C4-2B (cell line): ENCODE measurements around the gene JAGN1.

Source experiments
- H3K27ac ChIP-seq: fragments of 450-650 bp; 2 replicates; pipeline ENCODE4 v1.5.1; 2017
- ZFX ChIP-seq: fragments of 450-650 bp; IDR thresholded peaks from 2 replicates; pipeline ENCODE4 v1.6.1; 2017
- TF ChIP-seq, protein P1 (sequence below): fragments of 450-650 bp; conservative IDR thresholded peaks from 2 replicates; pipeline ENCODE4 v1.5.1; 2017; ENCODE audit warnings: mild to moderate bottlenecking

JAGN1 gene

DNA sequence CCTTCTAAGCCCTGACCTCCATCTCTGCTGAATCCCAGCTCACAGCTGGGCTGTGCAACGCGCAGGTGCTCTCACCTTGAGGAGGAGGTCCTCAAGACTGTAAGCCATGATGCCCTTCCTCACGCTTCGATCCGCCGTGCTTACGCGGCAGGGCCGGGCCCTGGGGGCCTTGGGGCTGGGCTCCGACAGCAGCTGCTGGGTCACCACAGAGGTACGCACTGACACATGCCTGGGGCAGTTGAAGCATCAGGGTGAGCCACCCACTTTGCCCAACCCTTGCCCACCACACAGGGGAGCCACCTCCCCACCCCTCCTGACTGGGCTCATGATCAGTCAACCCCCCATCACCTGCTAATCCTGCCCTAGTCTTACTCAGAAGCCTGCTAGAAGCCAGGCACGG is 13.4 kb upstream of the JAGN1 start:
- TF ChIP-seq ZFX, result no peak
- TF ChIP-seq, protein P1, sequence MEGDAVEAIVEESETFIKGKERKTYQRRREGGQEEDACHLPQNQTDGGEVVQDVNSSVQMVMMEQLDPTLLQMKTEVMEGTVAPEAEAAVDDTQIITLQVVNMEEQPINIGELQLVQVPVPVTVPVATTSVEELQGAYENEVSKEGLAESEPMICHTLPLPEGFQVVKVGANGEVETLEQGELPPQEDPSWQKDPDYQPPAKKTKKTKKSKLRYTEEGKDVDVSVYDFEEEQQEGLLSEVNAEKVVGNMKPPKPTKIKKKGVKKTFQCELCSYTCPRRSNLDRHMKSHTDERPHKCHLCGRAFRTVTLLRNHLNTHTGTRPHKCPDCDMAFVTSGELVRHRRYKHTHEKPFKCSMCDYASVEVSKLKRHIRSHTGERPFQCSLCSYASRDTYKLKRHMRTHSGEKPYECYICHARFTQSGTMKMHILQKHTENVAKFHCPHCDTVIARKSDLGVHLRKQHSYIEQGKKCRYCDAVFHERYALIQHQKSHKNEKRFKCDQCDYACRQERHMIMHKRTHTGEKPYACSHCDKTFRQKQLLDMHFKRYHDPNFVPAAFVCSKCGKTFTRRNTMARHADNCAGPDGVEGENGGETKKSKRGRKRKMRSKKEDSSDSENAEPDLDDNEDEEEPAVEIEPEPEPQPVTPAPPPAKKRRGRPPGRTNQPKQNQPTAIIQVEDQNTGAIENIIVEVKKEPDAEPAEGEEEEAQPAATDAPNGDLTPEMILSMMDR, result no peak
- H3K27ac ChIP-seq, result no peak overlapping the region

DNA sequence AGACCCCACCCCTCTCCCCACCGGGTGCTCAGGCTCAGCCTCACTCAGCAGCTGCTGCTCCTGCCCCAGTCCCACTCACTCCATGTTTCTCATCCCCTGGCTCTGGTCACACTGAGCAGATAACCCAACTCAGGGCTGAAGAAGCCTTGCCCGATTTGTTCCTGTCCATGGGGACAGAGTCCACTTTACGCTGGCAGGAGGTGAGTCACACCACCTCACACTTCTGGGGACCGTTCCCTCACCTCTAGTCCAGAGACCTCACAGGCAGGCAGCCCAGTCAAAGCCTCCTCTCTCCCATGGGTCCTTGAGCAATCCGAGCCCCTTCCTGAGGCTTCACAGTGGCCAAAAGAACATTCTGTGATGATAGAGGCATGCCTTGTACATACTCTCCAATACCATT is 11.7 kb upstream of the JAGN1 start:
- TF ChIP-seq, protein P1, result no peak
- no peak for TF ChIP-seq ZFX
- no peak overlapping the region for H3K27ac ChIP-seq

DNA sequence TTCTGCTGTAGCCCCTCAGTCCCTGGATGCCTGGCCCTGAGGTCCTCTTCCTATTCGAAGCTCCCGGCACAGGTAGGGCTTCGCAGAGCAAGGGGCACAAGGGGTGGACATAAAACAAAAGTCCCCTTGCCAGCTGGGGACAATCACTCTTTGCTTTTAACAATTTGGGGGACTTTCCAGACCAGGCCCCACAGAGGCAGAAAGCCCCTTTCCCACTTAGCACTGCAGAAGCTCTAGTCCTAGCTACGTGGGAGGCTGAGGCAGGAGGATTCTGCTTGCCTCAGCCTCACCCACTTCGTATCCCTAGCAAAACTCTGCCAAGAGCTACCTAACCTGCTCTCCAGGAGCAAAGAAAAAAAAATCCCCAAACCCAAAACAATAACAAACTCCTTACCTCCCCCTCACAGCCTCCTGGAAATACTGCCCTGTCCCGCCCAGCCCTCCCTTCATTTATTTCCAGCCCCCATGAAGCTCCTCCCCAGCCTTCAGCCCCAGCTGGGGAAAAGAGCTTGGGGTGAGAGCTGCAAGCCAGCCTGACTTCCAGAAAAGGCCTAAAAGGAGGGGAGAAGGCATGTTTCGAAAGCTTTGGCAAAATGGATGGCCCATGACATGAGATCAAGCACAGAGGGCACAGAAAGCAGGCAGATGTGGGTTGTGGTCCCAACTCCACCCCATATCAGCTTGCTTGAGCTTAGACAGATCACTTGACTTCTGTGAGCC is 10.4 kb upstream of the JAGN1 start, which contains the start of gene CIDEC:
Gene CIDEC, minus strand, starts transcription at position 424 of the 720 bp plus-strand sequence. CDS start 1,767 bp downstream, outside the sequence.
- no peak within 1 kb of the TSS for H3K27ac ChIP-seq
- TF ChIP-seq ZFX, result no peak
- TF ChIP-seq, protein P1, result no peak

DNA sequence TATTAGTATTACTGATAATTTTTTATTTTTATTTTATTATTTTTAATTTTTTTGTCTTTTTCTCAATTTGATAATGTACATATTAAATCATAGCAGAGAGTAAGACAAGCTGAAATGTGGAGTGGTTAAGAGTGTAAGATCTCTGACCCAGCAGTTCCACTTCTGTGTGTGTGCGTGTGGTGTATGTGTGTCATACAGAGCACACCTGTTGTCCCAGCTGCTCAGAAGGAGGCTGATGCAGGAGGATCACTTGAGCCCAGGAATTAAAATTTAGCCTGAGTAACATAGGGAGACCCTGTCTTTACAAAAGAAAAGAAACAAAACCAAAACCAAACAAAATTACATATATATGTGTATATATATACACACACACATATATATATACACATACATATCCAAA is 9.0 kb upstream of the JAGN1 start:
- TF ChIP-seq, protein P1, result no peak
- TF ChIP-seq ZFX, result no peak
- H3K27ac ChIP-seq, result no peak overlapping the region

DNA sequence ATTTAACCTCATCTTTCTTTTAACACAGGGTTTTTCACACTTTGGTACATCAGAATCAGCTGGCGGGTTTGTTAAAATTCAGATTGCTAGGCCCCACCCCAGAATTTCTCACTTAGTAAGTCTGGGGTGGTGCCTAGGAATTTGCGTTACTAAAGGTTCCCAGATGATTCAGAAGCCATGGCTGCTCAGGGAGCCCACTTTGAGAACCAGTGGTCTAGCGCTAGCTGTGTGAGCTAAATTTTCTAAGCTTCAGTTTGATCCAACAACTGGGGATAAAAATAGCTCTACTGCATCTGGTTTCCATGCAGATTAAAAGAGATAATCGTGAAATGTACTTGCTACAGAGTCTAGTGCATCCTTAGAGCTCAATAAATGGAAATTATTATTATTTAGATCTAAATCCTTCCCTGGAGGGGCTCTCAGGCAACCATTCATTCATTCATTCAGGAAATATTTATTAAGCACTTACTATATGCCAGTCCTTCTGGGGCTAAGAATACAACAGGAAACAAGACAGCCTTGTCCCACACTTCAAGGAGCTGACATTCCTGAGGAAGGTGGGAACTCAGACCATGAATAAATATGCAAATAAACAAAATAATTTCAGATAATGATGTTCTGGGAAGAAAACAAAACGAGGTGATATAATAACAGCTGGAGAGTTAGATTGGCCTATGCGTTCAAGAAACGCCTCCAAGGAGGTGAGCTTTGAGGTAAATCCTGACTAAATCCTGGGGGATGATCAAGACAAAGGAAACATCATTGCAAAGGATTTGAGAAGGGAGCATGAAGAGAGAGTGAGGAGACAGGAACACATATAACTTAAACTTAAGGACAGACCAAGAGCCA is 6.5 kb upstream of the JAGN1 start:
- no peak for TF ChIP-seq ZFX
- TF ChIP-seq, protein P1, result no peak
- H3K27ac ChIP-seq, result no peak overlapping the region

DNA sequence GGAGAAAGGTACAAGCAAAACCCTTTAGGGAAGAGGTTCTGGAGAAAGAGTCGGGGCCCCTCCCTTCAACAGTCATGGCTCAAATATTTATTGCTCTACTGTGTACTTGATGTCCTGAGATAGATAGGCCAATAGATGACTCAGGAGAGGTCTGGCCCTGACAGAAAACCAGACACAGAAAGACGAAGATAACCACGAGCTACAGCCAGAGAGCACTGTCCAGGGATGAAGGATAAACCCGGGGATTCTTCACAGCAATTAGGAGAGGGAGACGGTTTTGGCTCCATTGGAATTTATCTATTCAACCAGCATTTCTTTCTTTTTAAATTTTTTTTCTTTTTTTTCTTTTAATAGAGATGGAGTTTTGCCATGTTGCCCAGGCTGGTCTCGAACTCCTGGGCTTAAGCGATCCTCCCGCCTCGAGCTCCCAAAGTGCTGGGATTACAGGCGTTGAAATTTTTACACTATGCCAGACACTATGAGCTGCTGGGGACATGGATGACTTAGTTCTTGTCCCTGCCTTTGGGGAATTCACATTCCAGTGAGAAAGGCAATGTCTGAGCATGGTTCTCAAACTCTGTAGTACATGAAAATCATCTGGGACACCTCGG is 5.8 kb upstream of the JAGN1 start:
- TF ChIP-seq ZFX, result no peak
- H3K27ac ChIP-seq, result no peak overlapping the region

DNA sequence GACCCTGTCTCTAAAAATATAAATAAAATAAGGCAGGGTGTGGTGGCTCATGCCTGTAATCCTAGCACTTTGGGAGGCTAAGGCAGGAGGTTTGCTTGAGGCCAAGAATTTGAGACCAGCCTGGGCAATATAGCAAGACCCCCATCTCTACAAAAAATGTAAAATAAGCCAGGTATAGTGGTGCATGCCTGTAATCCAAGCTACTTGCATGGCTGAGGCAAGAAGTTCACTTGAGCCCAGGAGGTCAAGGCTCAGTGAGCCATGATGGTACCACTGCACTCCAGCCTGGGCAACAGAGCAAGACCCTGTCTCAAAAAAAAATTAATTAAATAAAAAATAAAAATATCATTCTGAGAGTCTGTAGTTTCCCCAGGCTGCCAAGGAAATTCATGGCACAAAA is 4.1 kb upstream of the JAGN1 start:
- no peak overlapping the region for H3K27ac ChIP-seq
- TF ChIP-seq, protein P1, result no peak
- no peak for TF ChIP-seq ZFX
